Activated CD4-positive, alpha-beta T cell treated with anti-CD3 and anti-CD28 coated beads for 36 hours (primary cell): ENCODE results near the gene AASS. TPM values are rescaled to one million over a fixed set of nuclear protein-coding genes. Genes with fewer than 3 reads are reported as not detected.

ENCODE experiments used
- ATAC-seq: fragments of 200-7000 bp; cut with Tn5 transposase; one replicate; pipeline ENCODE4 v1.10.0; 2021; ENCODE audit warnings: mild to moderate bottlenecking, moderate library complexity
- CTCF ChIA-PET: fragments of 350-600 bp; sonication (Branson Sonifier 250); formaldehyde crosslinking; loops from one replicate; lab custom pipeline; 2021; ENCODE audit warnings: antibody characterized with exemption; lab: Charles Lee
- POLR2A ChIA-PET: fragments of 350-600 bp; sonication (Branson Sonifier 250); formaldehyde crosslinking; loops from one replicate; lab custom pipeline; 2021; ENCODE audit warnings: antibody characterized with exemption, inconsistent platforms; lab: Charles Lee
- DNase-seq: peaks from one replicate; pipeline ENCODE4 v3.0.0-alpha.2; 2020
- H3K27ac Mint-ChIP-seq: one replicate; pipeline ENCODE4 v1.8.0; 2021; ENCODE audit warnings: mixed read lengths
- H3K27me3 Mint-ChIP-seq: one replicate; pipeline ENCODE4 v1.8.0; 2021; ENCODE audit warnings: mixed read lengths
- H3K36me3 Mint-ChIP-seq: one replicate; pipeline ENCODE4 v1.8.0; 2021; ENCODE audit warnings: low read depth, mixed read lengths
- H3K4me1 Mint-ChIP-seq: one replicate; pipeline ENCODE4 v1.8.0; 2021; ENCODE audit warnings: mixed read lengths
- H3K4me3 Mint-ChIP-seq: one replicate; pipeline ENCODE4 v1.8.0; 2021; ENCODE audit warnings: mild to moderate bottlenecking, moderate library complexity, mixed read lengths
- H3K9me3 Mint-ChIP-seq: one replicate; pipeline ENCODE4 v1.8.0; 2021; ENCODE audit warnings: low read depth, mixed read lengths
- intact Hi-C, 2 experiments: fragments of 100-400 bp; cut with DNase I in 1 of 2; cut with micrococcal nuclease in 1 of 2; formaldehyde crosslinking; loops; one replicate each; pipeline versions ENCODE4 v1.14.2 to v1.15.1; 2022 to 2024; cut with DNase I, micrococcal nuclease
- total RNA-seq, 2 experiments: library from RNA; stranded (reverse); gene quantifications; one replicate each; pipeline ENCODE4 v1.2.3, GENCODE V29; 2021

The AASS gene
- total RNA-seq, 2 experiments from 2014 or later, result 2.1 TPM

DNA sequence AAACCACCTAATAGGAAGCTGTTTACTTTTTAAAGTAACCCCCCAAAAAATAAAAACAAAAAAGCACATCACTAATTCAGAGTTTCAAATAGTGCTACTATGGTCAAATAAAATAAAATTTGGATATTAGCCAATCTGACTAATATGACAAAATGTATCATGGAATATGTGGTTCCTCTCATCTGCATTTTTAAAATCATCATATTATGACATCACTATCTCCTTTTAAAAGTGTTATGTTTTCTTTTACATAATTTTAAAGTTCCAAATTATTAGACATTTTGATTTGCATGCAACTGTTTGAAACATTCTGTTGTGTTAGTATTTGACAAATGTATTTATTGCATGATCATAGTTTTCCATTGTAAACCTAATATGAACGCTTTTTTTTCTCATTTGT lies 110.4 kb downstream of the AASS start:
- DNase-seq (no peak), ATAC-seq (no peak)
- Mint-ChIP-seq H3K27ac (no peak overlapping the region), H3K4me3 (no peak overlapping the region), H3K36me3 (no peaks in the 10 kb centered on the region), H3K27me3 (no peaks in the 10 kb centered on the region), H3K4me1 (no peaks in the 10 kb centered on the region), H3K9me3 (no peaks in the 10 kb centered on the region)
- intact Hi-C loops, result no loop called here
- ChIA-PET CTCF (no interaction called here), POLR2A (no interaction called here)

DNA sequence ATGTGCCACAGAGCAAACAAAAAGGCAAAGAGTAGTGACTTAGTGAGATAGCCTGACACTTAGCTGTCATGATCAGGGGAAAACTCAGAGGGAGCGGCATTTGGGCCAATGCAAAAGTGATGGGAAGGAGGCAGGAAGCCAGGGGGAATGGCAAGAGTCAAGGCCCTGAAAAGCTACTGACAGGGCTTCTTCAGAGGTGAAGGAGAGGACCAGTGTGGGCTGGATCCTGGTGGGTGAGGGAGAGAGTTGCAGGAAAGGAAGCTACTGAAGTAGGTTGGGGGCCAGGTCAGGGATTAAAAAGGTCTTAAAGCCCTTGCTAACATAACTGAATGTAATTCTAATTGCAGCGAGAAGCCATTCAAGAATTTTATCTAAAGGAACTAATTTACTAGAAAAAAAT lies 117.0 kb downstream of the AASS start:
- DNase-seq, result no peak
- ATAC-seq, result no peak
- CTCF ChIA-PET, result no interaction called here
- Mint-ChIP-seq H3K27ac (no peak overlapping the region), H3K36me3 (no peaks in the 10 kb centered on the region), H3K4me1 (no peaks in the 10 kb centered on the region), H3K4me3 (no peak overlapping the region), H3K9me3 (no peaks in the 10 kb centered on the region), H3K27me3 (no peaks in the 10 kb centered on the region)
- POLR2A ChIA-PET, result no interaction called here
- intact Hi-C loops, result no loop called here

Other genes starting within 250 kb of the AASS start
- not detected for gene FEZF1, start 160.5 kb upstream of the AASS start, total RNA-seq